NCI-H187 (cell line): ENCODE results near the gene DUS2.

Source experiments
- DNase-seq, 2 experiments: peaks; one replicate each; lab custom pipeline; 2025; lab: John Stamatoyannopoulos, UW

The DUS2 gene

DNA sequence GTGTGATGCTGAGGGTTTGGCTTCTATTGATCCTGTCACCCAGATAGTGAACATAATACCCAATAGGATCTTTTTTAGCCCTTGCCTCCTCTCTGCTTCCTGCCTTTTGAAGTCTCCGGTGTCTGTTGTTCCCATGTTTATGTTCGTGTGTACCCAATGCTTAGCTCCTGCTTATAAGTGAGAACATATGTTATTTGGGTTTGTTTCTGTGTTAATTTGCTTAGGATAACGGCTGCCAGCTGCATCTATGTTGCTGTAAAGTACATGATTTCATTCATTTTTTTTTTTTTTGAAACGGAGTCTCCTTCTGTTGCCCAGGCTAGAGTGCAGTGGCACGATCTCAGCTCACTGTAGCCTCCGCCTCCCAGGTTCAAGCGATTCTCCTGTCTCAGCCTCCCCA is 23.0 kb downstream of the DUS2 start:
- no peak for DNase-seq

DNA sequence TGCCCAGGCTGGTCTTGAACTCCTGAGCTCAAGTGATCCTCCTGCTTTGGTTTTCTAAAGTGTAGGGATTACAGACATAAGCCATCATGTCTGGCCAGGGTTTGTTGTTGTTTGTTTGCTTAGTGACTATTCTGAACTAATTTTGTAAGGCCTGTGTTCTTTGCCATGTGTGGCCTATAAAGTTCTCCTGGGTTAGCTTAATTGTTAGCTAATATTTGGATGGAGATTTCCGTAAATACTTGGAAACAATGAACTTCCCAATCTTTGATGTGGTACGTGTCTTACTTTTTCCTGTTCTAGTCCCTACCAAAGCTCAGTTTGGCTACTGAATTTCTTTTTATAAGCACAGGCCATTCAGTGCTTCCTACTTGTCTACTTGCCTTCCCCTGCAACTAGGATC is 24.9 kb downstream of the DUS2 start:
- DNase-seq: no peak

- DNase-seq: no peak
Observed at GRCh38 chr16:68049449-68049848, 26.4 kb downstream of the DUS2 start.

DNA sequence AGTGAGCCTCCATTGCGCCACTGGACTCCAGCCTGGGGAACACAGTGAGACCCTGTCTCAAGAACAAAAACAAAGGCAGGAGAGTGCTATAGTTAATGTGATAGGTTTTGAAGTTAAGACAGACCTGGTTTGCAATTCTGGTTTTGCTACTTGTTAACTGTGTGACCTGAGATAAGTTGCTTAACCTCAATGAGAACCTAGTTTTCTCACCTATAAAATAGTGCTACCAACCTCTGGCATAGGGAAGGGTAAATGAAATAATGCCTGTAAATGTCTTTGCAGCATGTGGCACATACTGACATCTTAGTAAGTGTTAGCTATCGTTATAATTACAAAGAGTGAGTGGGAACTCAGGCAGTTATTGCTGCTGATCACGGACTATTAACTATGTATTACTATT is 32.3 kb downstream of the DUS2 start:
- DNase-seq: no peak

DNA sequence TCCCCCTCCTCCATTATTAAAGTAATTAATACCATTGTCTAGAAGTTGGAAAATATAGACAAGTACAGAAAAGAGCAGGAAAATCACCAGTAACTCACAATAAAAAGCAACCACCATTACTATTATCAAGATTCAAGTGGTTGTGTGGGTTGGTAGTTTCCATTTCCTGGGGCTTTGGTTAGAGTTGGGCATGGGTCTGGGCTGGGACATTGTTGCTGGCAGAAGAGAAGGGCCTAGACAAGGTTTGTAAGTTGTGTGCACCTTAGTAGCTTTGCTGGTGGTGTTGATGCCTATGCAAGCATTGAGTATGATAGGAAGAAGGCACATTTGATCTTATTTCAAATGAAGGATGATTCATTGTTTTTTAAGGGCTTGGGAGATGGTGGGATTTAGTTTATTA is 36.7 kb downstream of the DUS2 start:
- no peak for DNase-seq

- DNase-seq: no peak
Observed at GRCh38 chr16:68061396-68061795, 38.3 kb downstream of the DUS2 start.

DNA sequence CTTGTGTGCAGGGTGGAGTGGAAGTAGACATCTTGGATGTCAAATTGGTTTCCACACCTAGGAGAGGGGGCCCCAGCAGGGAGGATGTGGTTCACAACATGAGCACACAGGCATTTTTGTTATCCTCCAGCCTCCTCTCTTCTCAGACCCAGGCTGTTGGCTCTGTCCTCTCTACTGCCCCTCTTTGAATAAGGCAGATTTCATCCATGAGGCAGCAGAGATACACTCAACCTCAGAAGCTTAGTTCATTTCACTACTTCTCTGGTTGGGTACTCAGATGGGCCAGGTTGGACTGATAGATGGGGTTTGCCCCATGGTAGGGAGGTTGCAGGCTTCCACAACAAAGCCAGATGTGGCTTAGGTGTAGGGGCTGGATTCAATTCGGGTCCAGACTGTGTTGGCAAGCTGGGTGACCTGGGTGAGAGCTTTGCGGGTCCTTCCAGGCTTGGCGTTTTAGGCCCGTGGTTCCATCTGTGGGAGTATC is 39.9 kb downstream of the DUS2 start:
- DNase-seq: no peak

GRCh38 chr16:68064791-68065365 is 41.8 kb downstream of the DUS2 start:
- DNase-seq: peak in 1 of 2 experiments; percentile 5

GRCh38 chr16:68065716-68066305 is 42.7 kb downstream of the DUS2 start:
- no peak for DNase-seq

DNA sequence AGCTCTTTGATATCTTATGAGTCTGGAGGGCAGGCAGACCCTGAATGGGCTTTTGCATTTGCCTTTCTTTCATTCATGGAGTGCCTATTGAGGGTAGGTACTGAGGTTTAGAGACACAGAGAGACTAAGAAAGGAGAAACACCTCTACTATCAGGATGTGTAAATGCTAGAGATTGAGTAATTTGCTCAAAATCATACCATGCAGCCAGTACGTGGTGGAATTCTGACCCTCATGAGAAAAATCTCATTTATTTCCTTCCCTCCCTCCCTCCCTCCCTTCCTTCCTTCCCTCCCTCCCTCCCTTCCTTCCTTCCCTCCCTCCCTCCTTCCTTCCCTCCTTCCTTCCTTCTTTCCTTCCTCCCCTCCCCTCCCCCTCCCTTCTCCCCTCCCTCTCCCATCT is 43.7 kb downstream of the DUS2 start:
- no peak for DNase-seq

- DNase-seq: no peak
Observed at GRCh38 chr16:68068926-68069325, 45.8 kb downstream of the DUS2 start.

DNA sequence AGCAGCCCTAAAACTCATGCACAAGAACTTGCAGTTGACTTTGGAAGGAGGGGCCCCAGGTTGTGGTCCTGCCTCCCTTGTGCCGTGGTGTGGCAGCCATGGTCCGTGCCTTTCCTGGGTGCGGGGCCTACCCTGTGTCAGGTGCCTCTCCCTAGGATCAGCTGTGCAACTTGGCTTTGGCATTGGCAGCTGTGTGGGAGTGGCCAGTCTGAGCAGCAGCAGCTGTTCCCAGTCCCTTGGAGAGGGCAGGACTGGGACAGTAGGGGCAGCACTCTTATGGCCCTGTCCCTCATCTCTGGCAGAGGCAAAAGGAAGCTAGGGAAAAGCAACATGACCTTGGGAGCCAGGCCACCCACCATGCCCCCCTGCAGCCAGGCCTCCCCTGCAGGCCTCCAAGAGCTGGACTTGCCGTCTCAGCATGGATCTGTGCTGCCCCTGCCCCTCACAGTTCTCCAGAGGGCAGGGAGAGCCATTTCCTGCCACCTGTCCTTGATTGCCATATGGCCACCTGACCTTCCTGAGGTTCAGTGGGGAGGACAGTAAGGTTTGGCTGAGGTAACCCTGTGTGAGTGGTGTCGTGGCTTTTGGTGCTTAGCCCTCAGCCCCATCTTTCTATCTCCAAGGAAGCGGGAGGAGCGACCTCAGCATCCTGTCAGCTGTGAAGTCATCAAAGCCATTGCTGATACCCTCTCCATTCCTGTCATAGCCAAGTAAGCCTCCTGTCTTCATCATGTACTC is 46.6 kb downstream of the DUS2 start:
- no peak for DNase-seq

DNA sequence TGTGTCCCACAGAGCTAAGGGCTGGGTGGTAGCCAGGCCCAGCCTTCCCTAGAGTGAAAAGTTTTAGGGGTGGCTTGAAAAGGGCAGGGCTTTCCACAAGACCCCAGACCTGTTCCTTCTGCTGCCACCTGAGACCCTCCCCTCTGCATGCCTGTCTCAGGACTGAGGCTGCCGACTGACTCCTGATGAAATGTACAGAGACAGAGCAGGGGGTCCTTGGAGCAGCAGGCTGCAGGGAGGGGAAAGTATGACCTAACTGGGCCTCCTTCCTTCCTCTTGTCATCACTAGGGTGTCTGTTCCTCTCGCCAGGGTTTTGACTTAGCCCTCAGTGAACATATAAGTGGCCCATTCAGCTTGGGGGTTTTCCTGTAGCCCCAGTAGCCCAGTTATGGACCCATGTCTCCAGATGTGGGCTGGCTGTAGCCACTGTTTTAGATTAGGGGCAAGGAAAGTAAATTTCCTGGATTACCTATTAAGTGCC is 47.2 kb downstream of the DUS2 start:
- DNase-seq: no peak

DNA sequence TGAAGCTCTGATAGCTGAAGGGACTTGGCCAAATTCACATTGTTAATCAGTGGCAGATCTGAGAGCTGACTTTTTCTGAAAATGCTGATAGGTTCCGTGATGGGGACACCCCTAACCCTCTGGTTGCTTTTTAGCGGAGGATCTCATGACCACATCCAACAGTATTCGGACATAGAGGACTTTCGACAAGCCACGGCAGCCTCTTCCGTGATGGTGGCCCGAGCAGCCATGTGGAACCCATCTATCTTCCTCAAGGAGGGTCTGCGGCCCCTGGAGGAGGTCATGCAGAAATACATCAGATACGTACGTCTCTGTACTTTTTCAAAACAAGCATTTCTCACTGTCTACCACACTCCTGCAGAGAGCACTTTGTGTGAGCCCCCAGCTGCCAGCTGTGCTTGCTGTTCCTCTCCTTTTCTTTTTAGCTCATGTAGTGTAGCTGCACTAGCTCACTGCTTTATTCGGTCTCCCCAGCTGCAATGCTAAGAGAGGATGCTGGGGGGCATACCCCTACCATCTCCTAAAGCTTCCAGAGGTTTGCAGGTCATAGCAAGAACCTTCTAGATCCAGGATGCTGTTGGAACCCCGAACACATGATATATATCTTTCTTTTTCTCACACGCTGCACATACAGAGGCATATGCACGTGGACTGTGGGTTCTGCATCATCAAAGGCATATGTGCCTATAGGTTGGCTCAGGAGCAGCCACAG is 47.9 kb downstream of the DUS2 start:
- no peak for DNase-seq

- no peak for DNase-seq
Observed at GRCh38 chr16:68071518-68071901, 48.4 kb downstream of the DUS2 start.

DNA sequence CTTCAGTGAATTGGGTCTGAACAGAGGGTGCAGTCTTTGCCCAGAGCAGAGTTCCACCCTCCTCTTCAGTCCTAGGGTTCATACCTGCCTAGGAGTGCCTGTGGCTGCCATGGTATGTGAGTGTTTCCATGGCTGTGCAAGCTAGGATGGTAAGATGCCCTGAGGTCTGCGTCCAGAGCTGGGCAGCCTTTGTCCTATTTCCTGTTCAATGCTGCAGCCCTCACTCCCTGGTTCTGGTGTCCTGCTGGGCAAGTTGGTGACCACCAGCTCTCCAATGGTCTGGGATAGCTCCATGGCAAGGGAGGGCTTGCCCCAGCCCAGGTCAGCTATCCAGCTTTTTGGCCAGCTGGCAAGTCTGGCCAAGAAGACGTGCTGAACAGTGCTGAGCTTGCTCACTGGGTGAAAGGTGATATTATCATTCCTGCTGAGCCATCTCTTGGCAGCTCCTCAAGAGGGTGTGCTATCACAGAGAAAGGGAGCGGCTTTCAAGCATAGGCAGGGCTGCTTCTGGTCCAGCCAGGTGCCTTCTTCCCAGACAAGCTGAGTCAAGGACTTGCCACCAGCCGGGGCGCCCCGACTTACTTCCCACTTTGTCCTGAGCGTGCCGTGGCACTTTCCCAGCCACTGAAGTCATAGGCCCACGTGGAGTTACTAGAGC is 49.1 kb downstream of the DUS2 start:
- DNase-seq: peak in 1 of 2 experiments; percentile 24

GRCh38 chr16:68073902-68074760 is 51.0 kb downstream of the DUS2 start:
- no peak for DNase-seq

- DNase-seq: no peak
Observed at GRCh38 chr16:68074850-68075555, 51.9 kb downstream of the DUS2 start.

GRCh38 chr16:68075980-68076379 is 52.9 kb downstream of the DUS2 start:
- no peak for DNase-seq

DNA sequence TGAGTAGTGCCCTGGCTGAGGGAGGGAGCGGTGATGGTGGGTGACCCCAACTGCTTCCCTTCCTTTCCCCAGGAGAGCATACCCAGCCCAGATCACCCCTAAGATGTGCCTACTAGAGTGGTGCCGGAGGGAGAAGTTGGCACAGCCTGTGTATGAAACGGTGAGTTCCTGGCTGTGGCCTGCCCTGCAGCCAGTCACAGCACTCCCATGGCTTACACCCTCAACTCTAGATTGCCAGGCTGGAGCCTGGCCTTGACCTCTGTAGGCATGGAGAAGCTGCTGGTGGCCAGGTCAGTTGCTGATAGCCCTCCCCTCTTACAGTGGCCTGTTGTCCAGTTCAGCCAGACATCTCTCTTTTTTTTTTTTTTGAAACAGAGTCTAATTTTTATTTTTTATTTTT is 53.5 kb downstream of the DUS2 start:
- DNase-seq: no peak
